GM23338 (cell line): ENCODE results near the gene EVC2. TPM values are rescaled to one million over a fixed set of nuclear protein-coding genes. Genes with fewer than 3 reads are reported as not detected.

ENCODE experiments used
- ATAC-seq: fragments of 200-7000 bp; cut with Tn5 transposase; 3 replicates; pipeline ENCODE4 v1.9.1; 2020
- DNase-seq: peaks from one replicate; pipeline ENCODE4 v3.0.0-alpha.2; 2015; ENCODE audit warnings: low spot score
- H2AFZ ChIP-seq: fragments of 200-600 bp; sonication (generic); 2 replicates; pipeline ENCODE4 v1.8.0; 2016; ENCODE audit warnings: antibody characterized with exemption, mild to moderate bottlenecking, moderate library complexity
- H3F3A ChIP-seq: fragments of 200-600 bp; sonication (generic); replicated peaks from 2 replicates; pipeline ENCODE4 v1.8.0; 2017; ENCODE audit warnings: antibody characterized with exemption, mixed run types, low read depth
- H3K27ac ChIP-seq: fragments of 200-600 bp; sonication (generic); 2 replicates; pipeline ENCODE4 v1.6.1; 2016; ENCODE audit warnings: low read depth
- H3K27me3 ChIP-seq: fragments of 200-600 bp; sonication (generic); 2 replicates; pipeline ENCODE4 v1.8.0; 2016; ENCODE audit warnings: mild to moderate bottlenecking, mixed run types, moderate library complexity; ENCODE audit not compliant: insufficient read depth
- H3K36me3 ChIP-seq: fragments of 200-600 bp; sonication (generic); 2 replicates; pipeline ENCODE4 v1.8.0; 2016; ENCODE audit warnings: mild to moderate bottlenecking; ENCODE audit not compliant: insufficient read depth
- H3K4me1 ChIP-seq: fragments of 200-600 bp; sonication (generic); 2 replicates; pipeline ENCODE4 v1.8.0; 2016; ENCODE audit warnings: mild to moderate bottlenecking, moderate library complexity; ENCODE audit not compliant: insufficient read depth
- H3K4me2 ChIP-seq: fragments of 200-600 bp; sonication (generic); 2 replicates; pipeline ENCODE4 v1.7.1; 2017; ENCODE audit warnings: mixed run types
- H3K4me3 ChIP-seq: fragments of 200-600 bp; sonication (generic); 2 replicates; pipeline ENCODE4 v1.6.1; 2016; ENCODE audit warnings: mixed run types
- H3K79me2 ChIP-seq: fragments of 200-600 bp; sonication (generic); replicated peaks from 2 replicates; pipeline ENCODE4 v1.8.0; 2017; ENCODE audit warnings: mild to moderate bottlenecking; ENCODE audit not compliant: insufficient read depth
- H3K9me2 ChIP-seq: fragments of 200-600 bp; sonication (generic); 2 replicates; pipeline ENCODE4 v1.8.0; 2017; ENCODE audit not compliant: insufficient read depth
- H4K20me1 ChIP-seq: fragments of 200-600 bp; sonication (generic); replicated peaks from 2 replicates; pipeline ENCODE4 v1.8.0; 2017; ENCODE audit warnings: mild to moderate bottlenecking; ENCODE audit not compliant: insufficient read depth
- H3K27ac Mint-ChIP-seq: 2 replicates; pipeline ENCODE4 v1.8.0; 2020; ENCODE audit warnings: inconsistent platforms, mild to moderate bottlenecking, moderate library complexity, mixed read lengths
- H3K27me3 Mint-ChIP-seq: 3 replicates; pipeline ENCODE4 v1.8.0; 2022; ENCODE audit warnings: low read depth, mild to moderate bottlenecking, moderate library complexity, mixed read lengths, inconsistent platforms; ENCODE audit not compliant: insufficient read depth, poor library complexity
- H3K36me3 Mint-ChIP-seq: 3 replicates; pipeline ENCODE4 v1.8.0; 2021; ENCODE audit warnings: low read depth, mild to moderate bottlenecking, inconsistent platforms, moderate library complexity, mixed read lengths
- H3K4me1 Mint-ChIP-seq: 3 replicates; pipeline ENCODE4 v1.8.0; 2020; ENCODE audit warnings: mild to moderate bottlenecking, inconsistent platforms, mixed read lengths
- H3K4me3 Mint-ChIP-seq: 3 replicates; pipeline ENCODE4 v1.8.0; 2021; ENCODE audit warnings: moderate library complexity, mild to moderate bottlenecking, inconsistent platforms, mixed read lengths
- H3K9me3 Mint-ChIP-seq: 3 replicates; pipeline ENCODE4 v1.8.0; 2020; ENCODE audit warnings: moderate library complexity, mild to moderate bottlenecking, inconsistent platforms, mixed read lengths
- CTCF ChIP-seq, 2 experiments: fragments of 200-600 bp in 1 of 2; sonication (generic) in 1 of 2; conservative IDR thresholded peaks; 2 replicates each; pipeline versions ENCODE4 v1.5.1 to v1.6.1; 2016 to 2017; ENCODE audit warnings: antibody characterized with exemption in 2 of 2, low read depth in 2 of 2, mild to moderate bottlenecking in 2 of 2, moderate library complexity in 1 of 2
- ETS1 ChIP-seq: IDR thresholded peaks from 2 replicates; pipeline ENCODE4 v1.6.1; 2016; ENCODE audit warnings: antibody characterized with exemption
- EZH2phosphoT487 ChIP-seq: fragments of 200-600 bp; sonication (generic); IDR thresholded peaks from one replicate; pipeline ENCODE4 v1.8.1; 2018; ENCODE audit warnings: antibody characterized with exemption; ENCODE audit not compliant: unreplicated experiment
- JUNB ChIP-seq: IDR thresholded peaks from one replicate; pipeline ENCODE4 v1.6.1; 2016; ENCODE audit warnings: antibody characterized with exemption; ENCODE audit not compliant: unreplicated experiment
- NANOG ChIP-seq: IDR thresholded peaks from 2 replicates; pipeline ENCODE4 v1.6.1; 2016; ENCODE audit warnings: antibody characterized with exemption, borderline replicate concordance
- POLR2AphosphoS5 ChIP-seq: IDR thresholded peaks from 2 replicates; pipeline ENCODE4 v1.6.1; 2016; ENCODE audit warnings: antibody characterized with exemption, low read depth
- ZNF114 ChIP-seq: fragments of 250-450 bp; sonication (Bioruptor Pico); IDR thresholded peaks from 2 replicates; pipeline ENCODE4 v1.5.0; 2020; ENCODE audit warnings: mild to moderate bottlenecking, moderate library complexity
- ZNF462 ChIP-seq: fragments of 250-450 bp; sonication (Bioruptor Pico); IDR thresholded peaks from 2 replicates; pipeline ENCODE4 v1.5.0; 2020; ENCODE audit warnings: mild to moderate bottlenecking, moderate library complexity
- polyA plus RNA-seq: library from polyadenylated mRNA; unstranded; fragments of >200 nt; fragmentation: Nextera tagmentation; extraction: Ambion mirVana; gene quantifications from 2 replicates; pipeline ENCODE4 v1.2.1, GENCODE V29; 2016
- total RNA-seq: library from RNA; depleted of rRNA; stranded (reverse); fragments of >200 nt; shearing (Covaris generic); gene quantifications from 2 replicates; pipeline ENCODE4 v1.2.3, GENCODE V29; 2014

EVC2 gene
- total and polyA plus RNA-seq, 2 experiments from 2014 or later = 3.4 to 11.5 TPM

GRCh38 chr4:5676763-5677162 lies 31.6 kb downstream of the EVC2 start:
- no peaks in the 10 kb centered on the region for H4K20me1 ChIP-seq
- no peaks in the 10 kb centered on the region for H3K79me2 ChIP-seq
- no peaks in the 10 kb centered on the region for H3K4me1 ChIP-seq
- ATAC-seq (no peak), DNase-seq (no peak)
- H3K9me2 ChIP-seq = no peaks in the 10 kb centered on the region
- H3F3A ChIP-seq = no peaks in the 10 kb centered on the region
- Mint-ChIP-seq H3K4me3 (no peak overlapping the region), H3K4me1 (no peaks in the 10 kb centered on the region), H3K27me3 (peaks cover 2% of the 10 kb centered on the region), H3K9me3 (no peaks in the 10 kb centered on the region), H3K27ac (no peak overlapping the region), H3K36me3 (no peaks in the 10 kb centered on the region; the same call in 2 of the 3 replicates)
- no peak for TF ChIP-seq CTCF (conservative IDR thresholded peaks at IDR 0.05; ENCODE audit: low read depth in 2 of 2)
- no peak for TF ChIP-seq POLR2AphosphoS5
- no peak for TF ChIP-seq JUNB
- TF ChIP-seq ETS1 = no peak
- TF ChIP-seq NANOG = no peak
- no peak for TF ChIP-seq ZNF114 (CRISPR knock-in tag)
- H2AFZ ChIP-seq = no peak overlapping the region
- no peak overlapping the region for H3K4me3 ChIP-seq
- no peak overlapping the region for H3K27ac ChIP-seq
- no peak overlapping the region for H3K4me2 ChIP-seq
- peaks cover 5% of the 10 kb centered on the region; the same call in 1 of the 2 replicates for H3K36me3 ChIP-seq
- H3K27me3 ChIP-seq = no peaks in the 10 kb centered on the region

GRCh38 chr4:5666741-5667140 lies 41.6 kb downstream of the EVC2 start:
- Histone ChIP-seq H3F3A (no peaks in the 10 kb centered on the region), H4K20me1 (no peaks in the 10 kb centered on the region), H3K36me3 (0 out of 2 replicates have a peak, but pooled peaks cover 11% of the 10 kb centered on the region), H3K27ac (no peak overlapping the region), H3K27me3 (no peaks in the 10 kb centered on the region), H3K4me1 (no peaks in the 10 kb centered on the region), H3K4me2 (no peak overlapping the region), H2AFZ (no peak overlapping the region), H3K9me2 (no peaks in the 10 kb centered on the region), H3K79me2 (no peaks in the 10 kb centered on the region), H3K4me3 (no peak overlapping the region)
- DNase-seq (no peak), ATAC-seq (no peak)
- no peaks in the 10 kb centered on the region for H3K4me1 Mint-ChIP-seq
- H3K4me3 Mint-ChIP-seq = no peak overlapping the region
- H3K27ac Mint-ChIP-seq = no peak overlapping the region
- H3K9me3 Mint-ChIP-seq = peaks cover 16% of the 10 kb centered on the region; the same call in 2 of the 3 replicates
- H3K27me3 Mint-ChIP-seq = peaks cover 2% of the 10 kb centered on the region
- H3K36me3 Mint-ChIP-seq = peaks cover 28% of the 10 kb centered on the region
- TF ChIP-seq EZH2phosphoT487 = no peak

GRCh38 chr4:5664778-5665177 lies 43.6 kb downstream of the EVC2 start:
- no peaks in the 10 kb centered on the region for H3F3A ChIP-seq
- no peaks in the 10 kb centered on the region for H3K9me2 ChIP-seq
- H3K9me3 Mint-ChIP-seq = peaks cover 16% of the 10 kb centered on the region; the same call in 2 of the 3 replicates
- no peaks in the 10 kb centered on the region for H3K79me2 ChIP-seq
- H3K4me1 Mint-ChIP-seq = no peaks in the 10 kb centered on the region
- no peak overlapping the region for H2AFZ ChIP-seq
- H3K27me3 ChIP-seq = no peaks in the 10 kb centered on the region
- H3K36me3 ChIP-seq = 0 out of 2 replicates have a peak, but pooled peaks cover 11% of the 10 kb centered on the region
- H3K36me3 Mint-ChIP-seq = peaks cover 38% of the 10 kb centered on the region
- ATAC-seq (no peak), DNase-seq (no peak)
- H3K27me3 Mint-ChIP-seq = peaks cover 2% of the 10 kb centered on the region
- H3K4me3 Mint-ChIP-seq = no peak overlapping the region
- no peak overlapping the region for H3K27ac ChIP-seq
- H3K27ac Mint-ChIP-seq = no peak overlapping the region
- H4K20me1 ChIP-seq = no peaks in the 10 kb centered on the region; the same call in 1 of the 2 replicates
- no peak overlapping the region for H3K4me2 ChIP-seq
- no peak overlapping the region for H3K4me3 ChIP-seq
- no peaks in the 10 kb centered on the region for H3K4me1 ChIP-seq
- TF ChIP-seq ZNF462 (no peak), NANOG (no peak), ZNF114 (CRISPR knock-in tag) (no peak)
